ENCODE data around the gene TERT.
"Not testable (repeated sequence)": the region's sequence is repeated elsewhere in the genome, so short reads cannot be mapped to it uniquely, and the experiment has no call there.

The TERT gene

GRCh38 chr5:1292139-1292538 lies 2.7 kb downstream of the TERT start:
- no peak for TF ChIP-seq CTCF (IDR thresholded peaks at IDR 0.05; ENCODE audit: insufficient read depth, low read depth, low read length, missing control alignments)
- no peak overlapping the region for H3K4me3 ChIP-seq (ENCODE audit: low read length)
- DNase-seq (ENCODE audit: low read depth) = no peak

- H3K4me3 ChIP-seq (ENCODE audit: low read length) = no peak overlapping the region
- no peak for DNase-seq (ENCODE audit: low read depth)
- no peak for TF ChIP-seq CTCF (IDR thresholded peaks at IDR 0.05; ENCODE audit: insufficient read depth, low read depth, low read length, missing control alignments)
These were observed 3.2 kb downstream of the TERT start for GRCh38 chr5:1291611-1292080.

GRCh38 chr5:1290956-1291355 lies 3.9 kb downstream of the TERT start:
- DNase-seq (ENCODE audit: low read depth); H3K4me3 ChIP-seq (ENCODE audit: low read length): not testable (repeated sequence)

- DNase-seq (ENCODE audit: low read depth); H3K4me3 ChIP-seq (ENCODE audit: low read length): not testable (repeated sequence)
These were observed 5.3 kb downstream of the TERT start for GRCh38 chr5:1289559-1289958.

- H3K4me3 ChIP-seq (ENCODE audit: low read length) = no peak overlapping the region
- no peak for DNase-seq (ENCODE audit: low read depth)
- TF ChIP-seq CTCF (IDR thresholded peaks at IDR 0.05; ENCODE audit: insufficient read depth, low read depth, low read length, missing control alignments) = no peak
These were observed 6.2 kb downstream of the TERT start for GRCh38 chr5:1288439-1289335.

- DNase-seq (ENCODE audit: low read depth) = no peak
- TF ChIP-seq CTCF (IDR thresholded peaks at IDR 0.05; ENCODE audit: insufficient read depth, low read depth, low read length, missing control alignments) = no peak
- no peak overlapping the region for H3K4me3 ChIP-seq (ENCODE audit: low read length)
These were observed 9.0 kb downstream of the TERT start for GRCh38 chr5:1285883-1286291.

GRCh38 chr5:1285141-1285540 lies 9.7 kb downstream of the TERT start:
- DNase-seq (ENCODE audit: low read depth) = no peak
- TF ChIP-seq CTCF (IDR thresholded peaks at IDR 0.05; ENCODE audit: insufficient read depth, low read depth, low read length, missing control alignments) = no peak
- no peak overlapping the region for H3K4me3 ChIP-seq (ENCODE audit: low read length)

GRCh38 chr5:1284336-1284970 lies 10.4 kb downstream of the TERT start:
- not testable (repeated sequence) for DNase-seq (ENCODE audit: low read depth); H3K4me3 ChIP-seq (ENCODE audit: low read length)

- not testable (repeated sequence) for H3K4me3 ChIP-seq (ENCODE audit: low read length); DNase-seq (ENCODE audit: low read depth)
These were observed 11.2 kb downstream of the TERT start for GRCh38 chr5:1283729-1284041.

- not testable (repeated sequence) for DNase-seq (ENCODE audit: low read depth); H3K4me3 ChIP-seq (ENCODE audit: low read length)
These were observed 11.7 kb downstream of the TERT start for GRCh38 chr5:1282993-1283728.
